Measurements from ENCODE around the gene ALG6. TPM values are rescaled to one million over a fixed set of nuclear protein-coding genes. Genes with fewer than 3 reads are reported as not detected.
"Not testable (repeated sequence)": the region's sequence is repeated elsewhere in the genome, so short reads cannot be mapped to it uniquely, and the experiment has no call there.

Gene ALG6
- total RNA-seq, 6 experiments from 2014 or later: 5.5 to 7.7 (median 6.1) TPM

GRCh38 chr1:63414691-63415365 is 47.4 kb downstream of the ALG6 start:
- WGBS (ENCODE audit: insufficient coverage, low coverage, low lambda C conversion rate, missing lambda C conversion rate): 79% methylated on average over 3 of the region's 3 CpGs
- ATAC-seq: peak in 1 of 4 donors; percentile 46

GRCh38 chr1:63418101-63418500 is 50.7 kb downstream of the ALG6 start:
- intact Hi-C loops (cut with DNase I): no loop called here

More at GRCh38 chr1:63414691-63415365, 47.4 kb downstream of the ALG6 start:
- no peaks in the 10 kb centered on the region for H3K9me3 ChIP-seq
- no peak overlapping the region for H3K4me3 ChIP-seq
- no peaks in the 10 kb centered on the region for H3K4me1 ChIP-seq
- H3K27ac ChIP-seq: no peak overlapping the region
- no peaks in the 10 kb centered on the region for H3K27me3 ChIP-seq
- no peak for DNase-seq
- H3K36me3 ChIP-seq: no peaks in the 10 kb centered on the region
- intact Hi-C loops (cut with DNase I): no loop called here
- TF ChIP-seq POLR2A (IDR thresholded peaks at IDR 0.05): no peak
- TF ChIP-seq CTCF (IDR thresholded peaks at IDR 0.05): no peak

GRCh38 chr1:63420746-63421145 is 53.3 kb downstream of the ALG6 start:
- H3K36me3 ChIP-seq; H3K9me3 ChIP-seq; DNase-seq; H3K4me1 ChIP-seq; ATAC-seq; H3K4me3 ChIP-seq; intact Hi-C loops (cut with DNase I); H3K27ac ChIP-seq; H3K27me3 ChIP-seq: not testable (repeated sequence)
- 50% methylated on average over 1 of the region's 1 CpG for WGBS (ENCODE audit: insufficient coverage, low coverage, low lambda C conversion rate, missing lambda C conversion rate)

More at GRCh38 chr1:63418101-63418500, 50.7 kb downstream of the ALG6 start:
- Histone ChIP-seq H3K4me1 (no peaks in the 10 kb centered on the region), H3K27me3 (no peaks in the 10 kb centered on the region), H3K4me3 (no peak overlapping the region), H3K9me3 (no peaks in the 10 kb centered on the region), H3K36me3 (no peaks in the 10 kb centered on the region), H3K27ac (no peak overlapping the region)
- TF ChIP-seq POLR2A (IDR thresholded peaks at IDR 0.05) (no peak), CTCF (IDR thresholded peaks at IDR 0.05) (no peak)
- ATAC-seq (no peak), DNase-seq (no peak)

GRCh38 chr1:63423649-63424048 is 56.2 kb downstream of the ALG6 start:
- no peaks in the 10 kb centered on the region for H3K4me1 ChIP-seq
- 98% methylated on average over 2 of the region's 2 CpGs for WGBS (ENCODE audit: insufficient coverage, low coverage, low lambda C conversion rate, missing lambda C conversion rate)
- TF ChIP-seq POLR2A (IDR thresholded peaks at IDR 0.05): no peak
- no peak for TF ChIP-seq CTCF (IDR thresholded peaks at IDR 0.05)
- no peaks in the 10 kb centered on the region for H3K27me3 ChIP-seq
- no peak for ATAC-seq
- no peak for DNase-seq
- intact Hi-C loops (cut with DNase I): no loop called here
- H3K4me3 ChIP-seq: no peak overlapping the region
- no peak overlapping the region for H3K27ac ChIP-seq
- H3K9me3 ChIP-seq: no peaks in the 10 kb centered on the region
- no peaks in the 10 kb centered on the region for H3K36me3 ChIP-seq

GRCh38 chr1:63428815-63429214 is 61.4 kb downstream of the ALG6 start:
- Histone ChIP-seq H3K4me1 (no peaks in the 10 kb centered on the region), H3K27me3 (no peaks in the 10 kb centered on the region), H3K4me3 (no peak overlapping the region), H3K27ac (no peak overlapping the region), H3K9me3 (no peaks in the 10 kb centered on the region), H3K36me3 (peaks cover 0 to 5% (median 2%) of the 10 kb centered on the region in 4 donors)
- TF ChIP-seq CTCF (IDR thresholded peaks at IDR 0.05): no peak
- no peak for TF ChIP-seq POLR2A (IDR thresholded peaks at IDR 0.05)
- intact Hi-C loops (cut with DNase I): no loop called here
- ATAC-seq (no peak), DNase-seq (no peak)
